GM19240 (cell line): ENCODE measurements around the gene RAB3C.

ENCODE experiments used
- DNase-seq: peaks from one replicate; pipeline ENCODE4 v3.0.0; 2011; ENCODE audit warnings: low spot score; ENCODE audit not compliant: insufficient read length

RAB3C gene

DNA sequence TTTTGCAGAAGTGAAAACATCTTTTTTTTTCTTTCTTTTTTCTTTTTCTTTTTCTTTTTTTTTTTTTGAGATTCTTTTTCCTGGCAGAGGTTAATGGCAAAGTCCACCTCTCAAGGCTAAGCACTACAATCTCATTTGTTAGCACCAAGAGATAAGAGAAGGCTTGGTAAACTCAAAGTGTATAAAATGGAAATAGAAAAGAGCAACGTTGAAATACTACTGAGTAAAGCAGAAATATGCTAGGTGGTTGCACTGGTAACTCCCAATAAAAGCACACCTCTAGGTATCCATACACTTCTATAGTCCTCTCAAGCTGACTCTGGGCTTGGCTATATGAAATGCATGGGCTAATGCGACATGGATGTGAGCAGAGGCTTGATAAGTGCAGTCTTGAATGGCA is 188.9 kb downstream of the RAB3C start:
- DNase-seq, result no peak

DNA sequence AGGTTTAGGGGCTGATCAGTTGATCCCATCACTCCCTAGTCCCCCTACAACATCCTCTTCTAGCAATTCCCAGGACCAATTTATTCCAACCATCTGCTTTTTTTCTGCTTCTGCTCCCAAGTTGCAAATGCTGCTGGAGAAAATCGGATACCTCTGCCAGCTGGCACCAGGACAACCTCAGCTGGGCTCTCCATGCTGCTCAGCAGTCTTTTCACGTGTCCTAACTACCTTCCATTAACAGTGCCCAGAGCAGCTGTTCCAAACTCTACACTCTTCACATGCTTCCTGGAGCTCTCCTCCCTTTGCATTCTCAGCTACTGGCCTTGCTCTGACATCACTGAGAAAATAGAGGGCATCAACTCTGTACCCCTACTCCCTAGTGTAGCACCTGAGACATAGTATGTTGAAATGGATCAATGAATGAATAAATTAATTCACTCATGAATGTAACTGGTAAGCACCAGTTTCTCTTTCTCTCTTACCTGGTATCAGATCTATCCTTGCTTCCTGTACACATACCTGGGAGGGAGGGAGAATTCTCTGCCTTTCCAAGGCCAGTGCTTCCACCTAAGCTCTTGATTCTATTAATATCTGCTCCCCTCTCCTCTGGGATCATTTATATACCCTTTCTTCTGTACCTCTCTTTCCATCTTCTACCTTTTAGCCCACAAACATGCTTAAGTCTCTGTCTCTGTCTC is 191.0 kb downstream of the RAB3C start:
- no peak for DNase-seq

DNA sequence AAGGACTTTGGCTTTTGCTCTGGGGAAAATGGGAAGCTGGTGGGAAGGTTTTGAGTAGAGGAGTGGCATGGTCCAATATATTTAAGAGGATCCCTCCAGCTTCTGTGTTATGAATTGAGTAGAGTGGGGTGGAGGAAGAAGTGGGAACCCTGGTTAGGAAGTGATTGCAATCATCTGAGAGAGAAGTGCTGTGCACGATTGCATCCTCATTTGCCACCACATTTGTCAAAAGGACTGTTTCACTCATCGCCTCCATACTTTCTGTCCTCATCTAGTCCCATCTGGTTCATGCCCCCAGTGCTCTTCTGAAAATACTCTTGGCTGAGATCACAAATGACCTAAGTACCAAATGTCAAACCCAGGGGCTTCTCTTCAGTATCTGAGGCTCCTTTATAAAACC is 192.1 kb downstream of the RAB3C start:
- DNase-seq, result no peak

DNA sequence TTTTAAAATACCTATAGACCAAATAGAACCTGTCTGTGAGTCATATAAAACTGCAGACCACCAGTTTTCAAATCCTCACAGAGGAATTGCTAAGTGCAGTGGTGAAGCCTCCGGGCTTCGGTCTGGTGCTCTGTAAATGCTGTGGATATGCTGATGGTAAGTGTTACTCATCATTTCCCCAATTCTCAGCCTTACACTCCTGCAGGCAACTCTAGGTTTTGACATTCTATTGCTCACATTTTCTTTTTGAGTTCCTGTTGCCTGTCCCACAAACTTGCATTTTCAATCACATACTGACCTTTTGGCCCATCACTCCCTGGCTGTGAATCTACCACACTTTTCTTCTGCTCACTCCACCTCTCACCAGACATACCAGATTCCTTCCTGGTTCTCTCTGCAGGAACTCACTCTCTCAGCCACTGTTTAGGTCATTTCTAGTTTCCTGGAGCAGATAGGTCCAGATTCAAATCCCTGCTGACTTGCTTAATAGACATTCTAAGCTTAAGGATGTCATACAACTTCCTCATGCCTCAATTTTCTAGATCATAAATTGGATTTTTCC is 192.9 kb downstream of the RAB3C start:
- DNase-seq, result no peak

DNA sequence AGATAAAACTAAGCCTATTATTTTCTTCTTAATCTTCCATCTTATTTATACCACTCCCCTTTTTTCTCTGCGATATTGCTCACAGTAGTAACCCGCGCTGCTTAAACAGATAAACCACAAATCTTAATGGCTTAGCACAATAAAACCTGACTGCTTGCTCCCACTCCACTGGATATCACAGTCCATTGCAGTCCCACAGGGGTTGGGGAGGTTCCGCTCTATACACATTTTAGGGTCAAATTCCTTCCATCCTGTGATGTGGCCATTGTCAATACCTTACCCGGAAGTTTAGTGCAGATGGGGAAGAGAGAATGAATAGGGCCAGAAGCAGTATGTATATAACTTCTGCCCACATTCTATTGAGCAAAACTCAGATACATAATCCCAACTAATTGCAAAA is 193.7 kb downstream of the RAB3C start:
- DNase-seq, result no peak

DNA sequence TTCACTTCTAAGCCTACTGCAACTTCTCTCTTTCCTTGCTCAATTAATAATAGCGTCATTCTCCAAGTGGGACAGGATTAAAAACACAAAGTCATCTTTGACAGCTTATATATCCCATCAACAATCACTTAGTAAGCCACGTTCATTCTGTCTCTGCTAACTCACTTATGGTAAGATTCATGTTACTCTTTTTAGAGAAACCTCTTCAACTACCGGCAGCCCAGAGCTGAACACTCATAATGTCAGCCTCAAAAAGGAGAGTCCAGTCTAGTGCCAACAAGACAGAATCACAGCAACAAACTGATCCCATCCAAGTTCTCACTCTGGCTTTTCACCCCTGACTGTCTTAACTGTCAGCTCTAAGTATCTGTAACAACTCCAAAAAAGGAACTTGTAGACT is 196.0 kb downstream of the RAB3C start:
- no peak for DNase-seq

DNA sequence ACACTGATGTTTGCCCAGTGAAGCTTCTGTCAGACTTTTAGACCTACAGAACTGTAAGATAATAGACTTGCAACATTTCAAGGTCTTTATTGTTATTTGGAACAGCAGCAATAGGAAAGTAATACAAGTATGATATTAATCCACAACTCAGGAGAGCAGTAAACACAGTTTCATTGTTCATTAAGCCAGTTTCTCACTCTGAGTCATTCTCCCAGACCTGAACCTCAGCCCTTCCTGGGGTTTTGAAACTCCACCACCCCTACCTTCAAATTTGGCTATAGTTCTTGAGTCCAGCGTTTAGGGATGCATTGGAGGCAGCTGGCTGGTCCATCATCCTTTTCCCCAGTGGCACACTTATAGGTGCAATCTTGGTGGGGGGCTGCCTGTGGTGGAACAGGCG is 203.2 kb downstream of the RAB3C start:
- DNase-seq, result no peak

DNA sequence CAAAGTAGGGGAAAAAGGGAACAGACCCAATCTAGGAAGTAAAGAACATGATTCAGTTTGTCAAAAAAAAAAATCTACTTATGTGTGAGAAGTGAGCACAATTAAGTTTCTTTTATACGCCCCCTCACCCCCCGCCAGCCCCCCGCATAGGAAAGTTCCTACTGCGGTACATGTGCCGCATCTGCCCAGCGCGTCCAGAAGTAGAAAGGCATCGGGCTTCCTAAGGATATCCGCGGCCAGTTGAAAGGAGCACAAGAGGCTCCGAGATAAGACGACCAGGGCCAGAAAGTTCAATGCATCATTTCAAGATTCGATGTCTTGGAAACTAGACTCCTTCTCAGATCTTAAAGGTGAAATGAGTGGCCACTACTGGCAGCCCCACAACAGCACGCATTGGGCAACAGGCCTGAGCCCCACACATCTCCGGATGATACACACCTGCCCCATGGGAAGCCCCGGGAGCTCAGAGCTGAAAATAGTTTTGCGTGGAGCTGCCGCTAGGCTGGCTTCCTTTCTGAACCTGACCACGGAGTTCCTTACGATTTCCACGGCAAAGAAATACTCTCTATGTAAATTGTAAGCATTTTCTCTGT is 203.9 kb downstream of the RAB3C start:
- DNase-seq, result no peak

DNA sequence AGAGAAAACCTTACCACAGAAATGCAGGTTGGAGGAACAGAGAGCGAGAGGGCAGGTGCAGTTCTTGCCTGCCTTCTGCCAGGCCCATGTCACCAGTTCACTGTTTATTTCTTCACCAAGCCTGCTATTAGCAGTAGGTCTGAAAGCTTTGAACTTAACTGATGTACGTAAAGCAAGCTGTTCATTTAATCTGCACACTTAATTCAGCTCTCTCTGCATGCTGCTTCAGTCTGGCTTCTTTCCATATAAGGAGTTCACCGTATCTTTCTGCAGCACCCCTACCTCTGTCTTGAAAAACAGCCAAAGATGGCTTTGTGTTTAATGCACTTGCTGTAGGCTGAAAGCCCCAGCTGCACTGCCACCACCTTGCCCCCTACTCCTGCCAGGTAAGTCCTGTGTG is 205.1 kb downstream of the RAB3C start:
- DNase-seq, result no peak

DNA sequence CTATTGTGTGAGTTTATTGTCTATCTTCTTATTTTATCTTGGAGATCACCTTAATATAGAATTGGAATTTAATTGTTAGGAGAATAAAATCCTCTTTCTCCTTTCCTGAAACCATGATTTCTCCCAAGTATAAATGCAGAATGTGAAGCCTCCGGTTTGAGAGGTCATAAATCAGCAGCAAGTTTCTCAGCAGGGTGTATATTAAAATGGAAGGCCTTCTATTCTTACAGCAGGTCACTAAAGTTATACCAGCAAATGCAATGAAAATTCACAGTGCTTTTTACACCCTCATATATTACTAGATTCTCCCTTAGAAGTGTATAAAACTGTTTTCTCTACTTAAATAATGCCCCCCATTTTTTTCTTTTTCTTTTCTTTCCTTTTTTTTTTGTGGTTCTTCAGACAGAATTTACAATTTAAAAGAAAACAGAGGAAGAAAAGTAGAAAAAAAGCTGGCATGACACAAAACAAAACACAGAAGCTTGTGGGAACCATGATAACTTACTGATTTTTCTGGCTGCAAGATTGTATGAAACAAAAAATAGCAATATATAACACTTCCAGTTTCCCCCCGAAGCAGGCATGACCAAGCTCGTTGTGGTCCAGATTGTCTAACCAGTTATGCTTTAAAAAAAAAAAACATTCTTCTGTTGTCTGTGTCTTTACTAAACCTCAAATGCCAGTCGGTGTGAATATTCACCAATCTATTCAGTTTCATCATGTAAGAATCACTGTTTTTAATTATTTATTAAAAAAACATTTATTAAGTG is 211.2 kb downstream of the RAB3C start:
- DNase-seq, result no peak

DNA sequence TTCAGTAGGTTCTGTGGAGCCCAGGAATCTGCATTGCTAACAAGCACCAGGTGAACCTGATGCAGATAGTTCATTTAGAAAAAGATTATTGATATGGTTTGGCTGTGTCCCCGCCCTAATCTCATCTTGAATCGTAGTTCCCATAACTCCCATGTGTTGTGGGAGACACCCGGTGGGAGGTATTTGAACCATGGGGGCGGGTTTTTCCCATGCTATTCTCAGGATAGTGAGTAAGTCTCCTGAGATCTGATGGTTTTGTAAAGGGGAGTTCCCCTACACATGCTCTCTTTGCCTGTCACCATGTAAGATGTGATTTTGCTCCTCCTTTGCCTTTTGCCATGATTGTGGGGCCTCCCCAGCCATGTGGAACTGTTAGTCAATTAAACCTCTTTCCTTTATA is 212.0 kb downstream of the RAB3C start:
- DNase-seq, result no peak

DNA sequence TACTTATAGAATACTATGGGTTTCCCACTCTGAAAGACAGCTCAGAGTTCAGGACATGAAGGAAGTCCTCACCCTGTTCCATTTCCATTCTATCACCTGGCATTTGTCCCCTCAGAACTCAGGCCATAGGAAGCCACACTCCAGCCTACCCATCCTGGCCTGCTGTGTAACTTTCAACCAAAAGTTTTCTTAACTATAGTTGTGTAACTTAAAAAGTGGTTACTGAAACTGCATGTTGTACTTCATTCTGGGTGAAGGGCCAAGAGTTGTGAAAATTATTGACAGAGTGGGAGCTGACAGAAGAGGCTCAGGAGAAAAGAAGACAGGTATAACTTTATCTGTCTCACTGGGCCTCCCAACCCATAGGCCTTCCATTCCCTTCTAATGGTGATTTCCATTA is 212.5 kb downstream of the RAB3C start:
- DNase-seq, result no peak

DNA sequence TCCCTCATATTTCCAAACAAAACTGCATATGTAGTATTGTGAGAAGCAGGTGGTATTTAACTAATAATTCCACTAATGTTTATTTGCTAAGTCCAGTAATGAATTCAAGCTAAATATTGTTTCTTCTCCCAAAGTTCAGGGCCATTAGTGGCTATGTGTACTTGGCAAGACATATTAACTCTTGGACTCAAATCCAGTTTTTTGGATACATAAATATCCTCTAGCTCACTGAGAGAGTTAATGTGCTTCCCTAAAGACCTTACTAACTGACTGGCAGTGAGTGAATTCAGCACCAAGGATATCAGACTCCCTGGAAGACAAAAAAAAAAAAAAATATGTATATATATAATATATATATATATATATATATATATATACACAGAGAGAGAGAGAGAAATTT is 214.1 kb downstream of the RAB3C start:
- DNase-seq, result no peak

DNA sequence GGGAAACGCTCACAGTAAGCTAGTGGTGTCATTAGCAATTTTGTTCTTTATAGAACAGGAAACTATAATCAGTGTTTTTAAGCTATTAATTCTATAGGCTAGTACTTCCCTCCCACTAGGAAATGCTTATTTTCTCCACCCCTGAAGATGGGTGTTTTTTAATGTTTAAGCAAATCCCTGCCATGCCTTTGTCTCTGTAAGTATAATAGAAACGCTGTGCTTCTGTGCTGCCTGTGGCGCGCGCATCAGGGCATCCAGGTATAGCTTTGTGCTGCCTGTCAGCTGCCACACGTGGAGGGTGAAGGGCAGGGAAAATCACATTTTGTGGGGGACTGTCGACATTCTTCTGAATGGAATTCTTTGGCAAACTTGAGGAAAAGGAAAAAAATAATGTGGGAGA is 217.5 kb downstream of the RAB3C start:
- DNase-seq, result no peak

DNA sequence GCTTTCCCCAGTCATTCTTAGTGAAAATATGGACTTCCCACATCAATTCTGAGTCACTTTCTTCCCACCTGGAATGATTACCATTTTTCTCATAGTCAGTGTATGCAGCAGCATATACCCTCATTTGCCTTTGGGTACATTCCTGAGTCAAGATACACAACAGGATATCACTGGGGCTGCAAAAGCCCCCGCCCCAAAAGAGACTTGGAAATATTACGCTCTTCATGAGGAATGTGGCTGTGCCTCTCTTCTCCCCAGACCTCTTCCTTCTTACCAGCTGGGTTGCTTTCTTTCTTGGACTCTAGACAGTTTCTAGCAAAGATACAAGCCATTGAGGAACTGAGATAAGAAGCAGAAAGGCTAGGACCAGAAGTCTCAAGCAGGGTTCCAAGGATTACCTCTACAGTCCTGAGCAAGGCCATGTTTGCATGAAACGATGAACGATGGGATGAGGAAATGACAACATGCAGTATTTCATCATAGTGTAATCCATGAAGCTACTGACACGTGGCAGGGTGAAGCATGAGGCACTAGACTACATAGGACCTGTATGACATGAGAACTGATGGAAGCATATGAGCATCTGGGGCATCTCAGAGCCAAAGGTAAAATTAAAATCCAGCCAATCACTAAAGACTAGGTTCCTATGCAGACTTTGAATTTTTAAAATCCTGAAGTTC is 218.1 kb downstream of the RAB3C start:
- no peak for DNase-seq

DNA sequence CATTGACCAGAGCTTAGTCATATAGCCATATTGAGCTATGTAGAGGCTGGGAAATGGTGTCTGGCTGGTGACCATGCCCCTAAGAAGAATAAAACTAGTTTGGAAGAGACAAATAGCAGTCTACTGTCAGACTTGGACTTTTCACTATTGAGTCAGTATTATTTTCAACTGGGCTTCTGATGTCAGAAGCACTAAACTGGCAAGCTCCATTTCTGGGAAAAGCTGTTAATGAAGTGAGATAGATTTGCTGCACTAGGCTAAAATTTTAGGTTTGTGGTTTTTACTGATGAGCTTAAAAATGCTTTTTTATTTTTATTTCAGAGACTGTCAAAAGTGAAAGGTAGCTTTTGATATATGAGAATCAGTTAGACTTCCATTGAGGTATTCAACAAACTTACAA is 220.2 kb downstream of the RAB3C start:
- no peak for DNase-seq

DNA sequence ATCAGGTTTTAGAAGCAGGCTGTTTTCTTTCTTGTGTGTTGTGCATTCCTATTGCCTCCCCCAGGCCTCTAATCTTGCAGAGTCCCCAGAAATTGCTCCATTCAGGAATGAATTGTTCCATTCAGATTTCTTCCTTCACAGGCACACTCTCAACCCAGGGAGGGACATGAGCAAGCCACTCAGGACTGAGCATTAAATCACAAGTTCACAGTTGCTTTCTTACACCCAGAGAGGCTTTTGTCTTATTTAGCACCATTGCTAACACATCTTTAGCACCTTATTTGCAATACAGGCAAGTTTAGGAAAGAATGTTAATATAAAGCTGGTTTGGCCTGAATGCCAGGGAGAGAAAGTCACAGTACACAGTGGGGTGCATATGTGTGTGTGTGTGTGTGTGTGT is 221.4 kb downstream of the RAB3C start:
- no peak for DNase-seq

DNA sequence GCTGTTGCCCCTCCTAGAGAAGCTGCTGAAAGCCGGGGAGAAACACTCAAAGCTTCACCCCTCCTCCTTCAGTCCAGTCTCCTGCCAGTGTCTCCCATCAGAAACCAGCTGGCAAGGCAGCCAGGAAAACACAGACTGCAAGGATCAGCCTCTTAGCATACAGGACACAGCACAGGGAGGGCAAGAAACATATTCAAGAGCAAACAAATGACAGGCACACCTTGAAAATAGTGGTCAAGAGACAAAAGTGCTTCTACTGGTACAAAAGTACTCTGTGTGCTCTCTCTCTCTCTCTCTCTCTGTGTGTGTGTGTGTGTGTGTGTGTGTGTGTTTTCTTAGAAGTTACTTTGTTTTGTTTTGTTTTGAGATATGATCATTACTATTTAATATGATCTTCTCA is 227.2 kb downstream of the RAB3C start:
- no peak for DNase-seq

DNA sequence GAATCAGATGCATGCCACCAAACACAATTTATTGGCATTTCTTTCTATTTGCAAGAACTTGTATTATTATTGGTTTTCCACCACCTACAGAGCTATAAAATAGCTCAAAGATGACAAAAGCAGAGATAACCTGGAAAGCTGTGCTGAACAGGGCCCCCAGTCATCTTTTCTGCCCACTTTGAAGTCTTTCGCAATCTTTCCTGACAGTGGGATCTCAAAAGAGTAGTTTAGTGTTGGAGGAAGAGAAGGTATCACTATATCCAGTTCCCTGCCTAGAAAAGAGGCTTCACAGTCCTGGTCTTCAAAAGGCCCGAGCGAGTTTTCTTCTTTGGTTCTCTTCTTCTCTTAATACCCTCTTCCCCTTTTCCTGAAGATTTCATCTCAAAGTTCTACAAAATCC is 231.0 kb downstream of the RAB3C start:
- no peak for DNase-seq

DNA sequence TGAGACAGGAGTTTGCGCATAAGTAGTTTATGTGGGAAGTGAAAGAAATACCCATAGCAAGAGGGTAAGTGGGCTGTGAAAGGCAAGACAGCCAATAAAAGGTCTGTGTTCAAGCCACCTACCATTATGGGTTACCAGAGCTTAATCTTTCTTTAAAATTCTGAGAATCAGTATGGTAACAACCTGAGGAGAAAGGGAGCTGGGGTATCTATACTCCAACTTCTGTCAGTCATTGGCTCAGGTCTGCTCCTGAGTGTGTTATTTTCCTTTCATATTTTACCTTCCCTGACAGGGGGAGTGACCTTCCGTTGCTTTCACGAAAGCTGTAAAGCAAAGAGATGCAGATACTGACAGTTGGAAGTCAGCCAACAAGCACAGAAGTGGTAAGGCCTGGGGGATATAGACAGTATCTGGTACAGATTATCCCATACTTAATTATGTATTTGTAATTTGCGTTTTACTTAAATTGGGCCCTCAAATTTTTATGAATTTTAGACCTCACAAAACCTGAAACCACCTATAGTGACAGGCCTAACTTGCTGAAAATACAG is 233.4 kb downstream of the RAB3C start:
- DNase-seq, result no peak

DNA sequence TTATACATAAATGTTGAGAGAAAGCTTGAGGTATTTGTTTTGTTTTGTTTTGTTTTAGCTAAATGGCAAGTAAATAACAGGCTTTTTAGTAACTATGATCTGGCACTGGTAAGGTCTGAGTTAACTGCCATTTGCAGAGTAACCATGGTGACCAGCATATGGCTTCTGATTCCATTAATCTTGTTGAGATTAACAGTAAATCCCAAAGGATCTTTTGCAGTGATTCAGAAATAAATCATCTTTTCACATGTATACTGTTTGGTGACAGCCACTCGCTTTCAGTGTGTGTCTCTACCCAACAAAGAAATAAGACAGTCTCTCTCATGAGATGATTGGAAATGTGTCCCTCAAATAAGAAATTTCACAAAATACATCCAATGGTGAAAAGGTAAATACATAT is 235.6 kb downstream of the RAB3C start:
- DNase-seq, result no peak

DNA sequence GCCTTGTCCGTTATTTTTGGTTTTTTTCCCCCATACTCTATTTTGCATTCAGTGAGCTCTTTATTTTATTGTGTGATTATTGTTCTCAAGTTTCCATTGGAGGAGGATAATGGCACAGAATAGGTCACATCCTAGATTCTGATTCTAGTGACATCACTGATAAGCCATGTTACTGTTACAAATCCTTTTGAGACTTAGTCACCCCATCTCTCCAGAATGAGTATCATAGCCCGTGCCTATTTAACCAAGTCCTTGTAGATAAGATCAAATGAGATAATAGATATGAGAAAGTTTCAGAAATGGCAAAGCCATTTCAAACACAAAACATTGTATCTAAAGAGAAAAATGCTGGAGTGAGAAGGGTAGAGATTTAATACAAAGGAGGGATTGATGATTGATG is 242.6 kb downstream of the RAB3C start:
- no peak for DNase-seq
